B cell (primary cell): ENCODE results near the gene HNF1B. TPM values are rescaled to one million over a fixed set of nuclear protein-coding genes. Genes with fewer than 3 reads are reported as not detected.

ENCODE experiments used
- ATAC-seq: fragments of 200-7000 bp; cut with Tn5 transposase; one replicate; pipeline ENCODE4 v1.10.0; 2021; ENCODE audit warnings: low read depth, mild to moderate bottlenecking, moderate number of reproducible peaks, moderate library complexity
- CTCF ChIA-PET: fragments of 350-600 bp; sonication (Branson Sonifier 250); formaldehyde crosslinking; loops from one replicate; lab custom pipeline; 2021; ENCODE audit warnings: antibody characterized with exemption, inconsistent platforms; lab: Charles Lee
- POLR2A ChIA-PET: fragments of 350-600 bp; sonication (Branson Sonifier 250); formaldehyde crosslinking; loops from one replicate; lab custom pipeline; 2021; ENCODE audit warnings: antibody characterized with exemption; lab: Charles Lee
- DNase-seq: peaks from one replicate; pipeline ENCODE4 v3.0.0; 2013
- H2AFZ ChIP-seq: 2 replicates; pipeline ENCODE4 v1.6.1; 2012; ENCODE audit warnings: mild to moderate bottlenecking, low read depth, low read length; ENCODE audit not compliant: insufficient read depth, poor library complexity, severe bottlenecking
- H3K27ac ChIP-seq, 2 donors: 1 replicate in 1 of 2; 2 replicates in 1 of 2; pipeline ENCODE4 v1.5.1; 2012 to 2013; ENCODE audit warnings: low read length in 2 of 2, mild to moderate bottlenecking in 2 of 2, moderate library complexity in 1 of 2
- H3K27me3 ChIP-seq, 4 experiments: fragments of 200-600 bp in 1 of 4; sonication (generic) in 1 of 4; replicated peaks in 1 of 4; 1 replicate in 2 of 4; 2 replicates in 2 of 4; pipeline versions ENCODE4 v1.6.1 to v1.7.0; 2013 to 2016; ENCODE audit warnings: low read length in 3 of 4, mild to moderate bottlenecking in 2 of 4, mixed read lengths in 1 of 4, moderate library complexity in 1 of 4; ENCODE audit not compliant: insufficient read depth in 4 of 4, control insufficient read depth in 3 of 4; ENCODE audit errors: control extremely low read depth in 1 of 4
- H3K36me3 ChIP-seq, 2 experiments: replicated peaks in 1 of 2; 1 replicate in 1 of 2; 2 replicates in 1 of 2; pipeline versions ENCODE4 v1.6.1 to v1.7.1; 2013; ENCODE audit warnings: low read length in 1 of 2; ENCODE audit not compliant: insufficient read depth in 2 of 2, control insufficient read depth in 1 of 2; ENCODE audit errors: control extremely low read depth in 1 of 2, extremely low read depth in 1 of 2
- H3K4me1 ChIP-seq, 2 donors: fragments of 200-600 bp in 1 of 2; sonication (generic) in 1 of 2; 1 replicate in 1 of 2; 2 replicates in 1 of 2; pipeline versions ENCODE4 v1.5.1 to v1.6.1; 2013 to 2017; ENCODE audit warnings: low read length in 2 of 2; ENCODE audit not compliant: control insufficient read depth in 2 of 2, insufficient read depth in 2 of 2
- H3K4me2 ChIP-seq: replicated peaks from 2 replicates; pipeline ENCODE3; 2012; ENCODE audit warnings: mild to moderate bottlenecking, low read depth, low read length; ENCODE audit not compliant: poor library complexity, severe bottlenecking
- H3K4me3 ChIP-seq, 5 experiments: fragments of 200-600 bp in 1 of 5; sonication (generic) in 1 of 5; 1 replicate in 3 of 5; 2 replicates in 2 of 5; pipeline versions ENCODE4 v1.5.1 to v1.7.0; 2011 to 2016; ENCODE audit warnings: low read length in 4 of 5, mild to moderate bottlenecking in 4 of 5, low read depth in 2 of 5, control low read depth in 1 of 5, moderate library complexity in 1 of 5; ENCODE audit not compliant: insufficient read depth in 1 of 5; ENCODE audit errors: control extremely low read depth in 1 of 5, extremely low read depth in 1 of 5
- H3K79me2 ChIP-seq: fragments of 200-600 bp; sonication (generic); one replicate; pipeline ENCODE4 v1.6.0; 2016; ENCODE audit warnings: low read length; ENCODE audit not compliant: control insufficient read depth, insufficient read depth
- H3K9ac ChIP-seq: fragments of 200-600 bp; sonication (generic); 2 replicates; pipeline ENCODE4 v1.6.1; 2017; ENCODE audit warnings: mild to moderate bottlenecking, low read length, moderate library complexity
- H3K9me3 ChIP-seq, 3 donors: one replicate each; pipeline versions ENCODE4 v1.6.1 to v1.7.1; 2013; ENCODE audit warnings: low read length in 2 of 3; ENCODE audit not compliant: control insufficient read depth in 2 of 3, insufficient read depth in 1 of 3; ENCODE audit errors: control extremely low read depth in 1 of 3
- H4K20me1 ChIP-seq: 2 replicates; pipeline ENCODE4 v1.6.0; 2012; ENCODE audit warnings: mild to moderate bottlenecking, low read length; ENCODE audit not compliant: insufficient read depth, control insufficient read depth, poor library complexity, severe bottlenecking
- H3K27ac Mint-ChIP-seq: one replicate; pipeline ENCODE4 v1.8.0; 2021; ENCODE audit warnings: mixed read lengths
- H3K27me3 Mint-ChIP-seq: one replicate; pipeline ENCODE4 v1.8.0; 2021; ENCODE audit warnings: mixed read lengths
- H3K4me1 Mint-ChIP-seq: one replicate; pipeline ENCODE4 v1.8.0; 2021; ENCODE audit warnings: mixed read lengths
- H3K4me3 Mint-ChIP-seq: one replicate; pipeline ENCODE4 v1.8.0; 2021; ENCODE audit warnings: mixed read lengths
- H3K9me3 Mint-ChIP-seq: one replicate; pipeline ENCODE4 v1.8.0; 2022; ENCODE audit warnings: mixed read lengths; ENCODE audit not compliant: insufficient read depth
- CTCF ChIP-seq: fragments of 200-600 bp; IDR thresholded peaks from one replicate; pipeline ENCODE4 v1.8.0; 2022; ENCODE audit warnings: antibody characterized with exemption, mild to moderate bottlenecking
- EZH2 ChIP-seq: IDR thresholded peaks from 2 replicates; pipeline ENCODE4 v1.6.1; 2012; ENCODE audit warnings: borderline replicate concordance, low read depth, mild to moderate bottlenecking, moderate library complexity, low read length; ENCODE audit not compliant: insufficient read depth, poor library complexity, severe bottlenecking
- WGBS: methylation state at CpG from one replicate; pipeline ENCODE4 v1.1.5; 2013; ENCODE audit warnings: missing lambda C conversion rate; ENCODE audit not compliant: insufficient coverage; 5-methylcytosine and 5-hydroxymethylcytosine counted together
- intact Hi-C: fragments of 100-400 bp; cut with micrococcal nuclease; formaldehyde crosslinking; loops from one replicate; pipeline ENCODE4 v1.10.0; 2022
- polyA plus RNA-seq: library from polyadenylated mRNA; depleted of rRNA; stranded (reverse); fragments of >200 nt; gene quantifications from 2 replicates; pipeline ENCODE4 v1.2.3, GENCODE V29; 2012
- total RNA-seq, 2 donors: library from RNA; stranded (reverse); fragments of 120-200 nt in 1 of 2; gene quantifications; 1 replicate in 1 of 2; 2 replicates in 1 of 2; pipeline versions ENCODE4 v1.2.3 to v1.2.4, GENCODE V29; 2013 to 2022

Gene HNF1B
- total and polyA plus RNA-seq, 2 donors (not counting 1 experiment from before 2014, with no cell fraction given): 1.5 TPM; not detected in 1

GRCh38 chr17:37750292-37750691 lies 5.4 kb upstream of the HNF1B start:
- POLR2A ChIA-PET: no interaction called here
- peaks cover 0 to 38% (median 26%) of the 10 kb centered on the region in 4 experiments for H3K27me3 ChIP-seq
- WGBS: 100% methylated on average over 1 of the region's 5 CpGs
- ATAC-seq: no peak
- CTCF ChIA-PET: no interaction called here
- no peak overlapping the region for H3K9ac ChIP-seq
- no peak overlapping the region for H2AFZ ChIP-seq
- Mint-ChIP-seq H3K9me3 (no peaks in the 10 kb centered on the region), H3K27me3 (peaks cover 27% of the 10 kb centered on the region), H3K27ac (no peak overlapping the region), H3K4me1 (peaks cover 10% of the 10 kb centered on the region), H3K4me3 (no peak overlapping the region)
- H3K27ac ChIP-seq: no peak overlapping the region
- no peaks in the 10 kb centered on the region for H3K36me3 ChIP-seq
- H3K4me1 ChIP-seq: peaks cover 14 to 21% of the 10 kb centered on the region in 2 donors
- intact Hi-C loops: no loop called here
- no peaks in the 10 kb centered on the region for H4K20me1 ChIP-seq
- H3K4me3 ChIP-seq: no peak overlapping the region
- no peaks in the 10 kb centered on the region for H3K79me2 ChIP-seq
- no peak overlapping the region for H3K4me2 ChIP-seq
- DNase-seq: no peak
- TF ChIP-seq EZH2: no peak
- no peak for TF ChIP-seq CTCF
- H3K9me3 ChIP-seq: peaks cover 0 to 8% (median 0%) of the 10 kb centered on the region in 3 donors

GRCh38 chr17:37747222-37747621 lies 2.4 kb upstream of the HNF1B start:
- Histone ChIP-seq H2AFZ (no peak overlapping the region), H3K4me1 (peaks cover 44 to 49% of the 10 kb centered on the region in 2 donors), H3K36me3 (no peaks in the 10 kb centered on the region), H3K27me3 (peaks cover 0 to 66% (median 45%) of the 10 kb centered on the region in 4 experiments), H3K9ac (no peak overlapping the region), H3K27ac (no peak overlapping the region), H4K20me1 (no peaks in the 10 kb centered on the region), H3K4me3 (no peak overlapping the region), H3K9me3 (peaks cover 0 to 22% (median 0%) of the 10 kb centered on the region in 3 donors), H3K4me2 (no peak overlapping the region), H3K79me2 (no peaks in the 10 kb centered on the region)
- CTCF ChIA-PET: interaction anchor here (1.5 to 1.7 kb wide), 2 partner anchors 15 to 44 kb away, joined by 4 to 5 read pairs; no protein-coding TSS in a partner anchor
- Mint-ChIP-seq H3K27ac (no peak overlapping the region), H3K27me3 (peaks cover 39% of the 10 kb centered on the region), H3K4me3 (no peak overlapping the region), H3K9me3 (no peaks in the 10 kb centered on the region), H3K4me1 (peaks cover 32% of the 10 kb centered on the region)
- POLR2A ChIA-PET: no interaction called here
- no peak for ATAC-seq
- intact Hi-C loops: loop anchor here (10.0 kb wide), 2 partner anchors 802 to 1262 kb away; partner anchors contain the start of genes AATF and ZNHIT3
- 100% methylated on average over 2 of the region's 2 CpGs for WGBS
- no peak for TF ChIP-seq EZH2
- TF ChIP-seq CTCF: no peak
- DNase-seq: no peak
